ENCODE data around the gene DCAF11.

DNA sequence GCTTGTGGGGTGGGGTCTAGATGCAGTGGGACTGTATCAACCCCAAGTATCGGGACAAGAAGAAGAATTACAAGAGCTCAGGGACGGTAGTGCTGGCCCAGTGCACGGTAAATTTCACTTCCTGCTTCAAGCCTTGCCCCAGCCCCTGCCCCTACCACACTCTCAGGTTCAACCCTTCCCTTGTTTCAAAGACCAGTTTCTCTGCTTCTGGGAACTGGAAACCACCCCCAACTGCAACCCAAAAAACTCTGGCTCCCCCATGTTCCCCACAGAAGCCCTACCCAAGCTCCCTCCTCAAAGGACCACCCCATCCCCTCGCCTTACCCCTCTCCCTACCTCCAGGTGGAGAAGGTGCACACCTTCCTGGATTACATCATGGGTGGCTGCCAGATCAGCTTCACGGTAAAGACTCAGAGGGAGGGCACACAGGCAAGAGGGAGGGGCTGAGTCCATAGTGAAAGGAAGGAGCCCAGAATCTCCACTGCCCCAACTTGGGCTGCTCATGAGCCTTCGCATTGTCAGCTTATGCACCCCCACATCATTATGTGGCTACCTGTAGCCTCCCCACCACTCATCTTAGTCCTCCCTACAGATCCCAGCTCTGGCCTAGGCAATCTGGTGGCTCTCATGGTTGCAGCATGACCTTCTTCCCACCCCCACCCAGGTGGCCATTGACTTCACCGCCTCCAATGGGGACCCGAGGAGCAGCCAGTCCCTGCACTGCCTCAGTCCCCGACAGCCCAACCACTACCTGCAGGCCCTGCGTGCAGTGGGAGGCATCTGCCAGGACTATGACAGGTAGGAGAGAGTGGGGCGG is 38.9 kb upstream of the DCAF11 start:
- TF ChIP-seq POLR2AphosphoS5 (IDR thresholded peaks at IDR 0.05; ENCODE audit: insufficient read depth in 1 of 2, low read depth in 1 of 2) (no peak), POLR2A (IDR thresholded peaks at IDR 0.05) (no peak)
- TF ChIP-seq, protein P1, sequence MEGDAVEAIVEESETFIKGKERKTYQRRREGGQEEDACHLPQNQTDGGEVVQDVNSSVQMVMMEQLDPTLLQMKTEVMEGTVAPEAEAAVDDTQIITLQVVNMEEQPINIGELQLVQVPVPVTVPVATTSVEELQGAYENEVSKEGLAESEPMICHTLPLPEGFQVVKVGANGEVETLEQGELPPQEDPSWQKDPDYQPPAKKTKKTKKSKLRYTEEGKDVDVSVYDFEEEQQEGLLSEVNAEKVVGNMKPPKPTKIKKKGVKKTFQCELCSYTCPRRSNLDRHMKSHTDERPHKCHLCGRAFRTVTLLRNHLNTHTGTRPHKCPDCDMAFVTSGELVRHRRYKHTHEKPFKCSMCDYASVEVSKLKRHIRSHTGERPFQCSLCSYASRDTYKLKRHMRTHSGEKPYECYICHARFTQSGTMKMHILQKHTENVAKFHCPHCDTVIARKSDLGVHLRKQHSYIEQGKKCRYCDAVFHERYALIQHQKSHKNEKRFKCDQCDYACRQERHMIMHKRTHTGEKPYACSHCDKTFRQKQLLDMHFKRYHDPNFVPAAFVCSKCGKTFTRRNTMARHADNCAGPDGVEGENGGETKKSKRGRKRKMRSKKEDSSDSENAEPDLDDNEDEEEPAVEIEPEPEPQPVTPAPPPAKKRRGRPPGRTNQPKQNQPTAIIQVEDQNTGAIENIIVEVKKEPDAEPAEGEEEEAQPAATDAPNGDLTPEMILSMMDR (IDR thresholded peaks at IDR 0.05): no peak

Data from vagina (tissue), 2 donors.